Prostate gland (tissue), 2 donors: ENCODE data around the gene PDE11A. TPM values are rescaled to one million over a fixed set of nuclear protein-coding genes. Genes with fewer than 3 reads are reported as not detected.
"Not testable (repeated sequence)": the region's sequence is repeated elsewhere in the genome, so short reads cannot be mapped to it uniquely, and the experiment has no call there.

Experiments used
- DNase-seq: peaks from one replicate; pipeline ENCODE4 v3.0.0-alpha.2; 2019; ENCODE audit warnings: low spot score
- H3K27ac ChIP-seq, 2 donors: fragments of 200-600 bp; sonication (generic); 2 replicates each; pipeline ENCODE4 v1.5.1; 2017 to 2019
- H3K27me3 ChIP-seq: fragments of 200-600 bp; sonication (generic); replicated peaks from 2 replicates; pipeline ENCODE4 v1.5.1; 2019; ENCODE audit not compliant: insufficient read depth
- H3K36me3 ChIP-seq, 2 donors: fragments of 200-600 bp; sonication (generic); 1 replicate in 1 of 2; 2 replicates in 1 of 2; pipeline versions ENCODE4 v1.5.1 to v1.8.1; 2017 to 2019
- H3K4me1 ChIP-seq: fragments of 200-600 bp; sonication (generic); replicated peaks from 2 replicates; pipeline ENCODE4 v1.5.1; 2019
- H3K4me3 ChIP-seq, 2 donors: fragments of 200-600 bp; sonication (generic); 2 replicates each; pipeline ENCODE4 v1.5.1; 2017 to 2019
- H3K9me3 ChIP-seq: fragments of 200-600 bp; sonication (generic); 2 replicates; pipeline ENCODE4 v1.5.1; 2017
- CTCF ChIP-seq, 4 experiments: fragments of 200-600 bp in 2 of 4; fragments of 450-650 bp in 2 of 4; sonication (generic) in 2 of 4; IDR thresholded peaks; 1 replicate in 3 of 4; 2 replicates in 1 of 4; pipeline ENCODE4 v1.5.1; 2016 to 2019; ENCODE audit warnings: antibody characterized with exemption in 4 of 4, mild to moderate bottlenecking in 2 of 4, moderate library complexity in 2 of 4
- POLR2A ChIP-seq: fragments of 450-650 bp; IDR thresholded peaks from one replicate; pipeline ENCODE4 v1.6.1; 2016; ENCODE audit warnings: antibody characterized with exemption, mild to moderate bottlenecking
- POLR2AphosphoS5 ChIP-seq: sonication (generic); formaldehyde crosslinking; IDR thresholded peaks from one replicate; pipeline ENCODE4 v1.6.1; 2017; ENCODE audit warnings: antibody characterized with exemption
- WGBS: methylation state at CpG from one replicate; pipeline ENCODE4 v1.1.5; 2018; 5-methylcytosine and 5-hydroxymethylcytosine counted together
- intact Hi-C: fragments of 100-400 bp; cut with DNase I; formaldehyde crosslinking; loops from one replicate; pipeline ENCODE4 v1.14.2; 2022
- total RNA-seq, 2 donors: library from RNA; depleted of rRNA; stranded (reverse); fragments of >200 nt; gene quantifications; one replicate each; pipeline ENCODE4 v1.1.0, GENCODE V29; 2016

The PDE11A gene
- total RNA-seq, 2 donors from 2014 or later = 14.9 to 26.6 TPM

GRCh38 chr2:177799531-177799930 is 273.0 kb downstream of the PDE11A start:
- peaks cover 4% of the 10 kb centered on the region for H3K4me1 ChIP-seq
- H3K4me3 ChIP-seq = no peak overlapping the region
- H3K27me3 ChIP-seq = no peaks in the 10 kb centered on the region
- 14% methylated on average over 1 of the region's 1 CpG for WGBS
- intact Hi-C loops = loop anchor here (10.0 kb wide), 2 partner anchors 185 to 275 kb away; partner anchors contain the start of gene PDE11A
- no peak overlapping the region for H3K27ac ChIP-seq
- no peaks in the 10 kb centered on the region for H3K36me3 ChIP-seq
- H3K9me3 ChIP-seq = no peaks in the 10 kb centered on the region
- TF ChIP-seq POLR2AphosphoS5 = no peak
- no peak for TF ChIP-seq POLR2A
- TF ChIP-seq CTCF (IDR thresholded peaks at IDR 0.05) = peak in 3 of 4 experiments; percentile 25 to 42 (median 33)
- DNase-seq = no peak

- Histone ChIP-seq H3K27me3 (no peaks in the 10 kb centered on the region), H3K36me3 (no peaks in the 10 kb centered on the region), H3K4me3 (no peak overlapping the region), H3K27ac (peak overlapping the region in 1 of 2 donors; percentile 20), H3K4me1 (peaks cover 4% of the 10 kb centered on the region), H3K9me3 (no peaks in the 10 kb centered on the region)
- intact Hi-C loops = loop anchor here (10.0 kb wide), 2 partner anchors 187 to 277 kb away; partner anchors contain the start of gene PDE11A
- TF ChIP-seq POLR2AphosphoS5 = no peak
- TF ChIP-seq POLR2A = no peak
- TF ChIP-seq CTCF (IDR thresholded peaks at IDR 0.05) = no peak
- WGBS = 14% methylated on average over 1 of the region's 1 CpG
- DNase-seq = no peak
Observed at GRCh38 chr2:177797808-177798207, 274.8 kb downstream of the PDE11A start.

GRCh38 chr2:177796654-177797415 is 275.7 kb downstream of the PDE11A start:
- TF ChIP-seq POLR2AphosphoS5 = no peak
- TF ChIP-seq CTCF (IDR thresholded peaks at IDR 0.05) = no peak
- no peak for TF ChIP-seq POLR2A
- Histone ChIP-seq H3K36me3 (no peaks in the 10 kb centered on the region), H3K4me3 (no peak overlapping the region), H3K4me1 (peaks cover 4% of the 10 kb centered on the region), H3K9me3 (no peaks in the 10 kb centered on the region), H3K27ac (peak overlapping the region in 1 of 2 donors; percentile 35), H3K27me3 (no peaks in the 10 kb centered on the region)
- 36% methylated on average over 4 of the region's 4 CpGs for WGBS
- intact Hi-C loops = loop anchor here (10.0 kb wide), 2 partner anchors 188 to 278 kb away; partner anchors contain the start of gene PDE11A
- no peak for DNase-seq

GRCh38 chr2:177796011-177796410 is 276.6 kb downstream of the PDE11A start:
- peaks cover 4% of the 10 kb centered on the region for H3K4me1 ChIP-seq
- 87% methylated on average over 2 of the region's 2 CpGs for WGBS
- no peaks in the 10 kb centered on the region for H3K9me3 ChIP-seq
- H3K4me3 ChIP-seq = no peak overlapping the region
- no peaks in the 10 kb centered on the region for H3K27me3 ChIP-seq
- TF ChIP-seq POLR2AphosphoS5 (no peak), POLR2A (no peak), CTCF (IDR thresholded peaks at IDR 0.05) (no peak)
- intact Hi-C loops = loop anchor here (10.0 kb wide), 2 partner anchors 189 to 279 kb away; partner anchors contain the start of gene PDE11A
- DNase-seq = no peak
- no peaks in the 10 kb centered on the region for H3K36me3 ChIP-seq
- H3K27ac ChIP-seq = no peak overlapping the region

- 67% methylated on average over 6 of the region's 6 CpGs for WGBS
Observed at GRCh38 chr2:177785143-177785542, 287.4 kb downstream of the PDE11A start.

More at GRCh38 chr2:177785143-177785542, 287.4 kb downstream of the PDE11A start:
- intact Hi-C loops, H3K36me3 ChIP-seq, H3K27me3 ChIP-seq, H3K4me3 ChIP-seq, H3K9me3 ChIP-seq: not testable (repeated sequence)
- Histone ChIP-seq H3K27ac (peak overlapping the region; percentile 39 to 75), H3K4me1 (peaks cover 16% of the 10 kb centered on the region)
- peak; percentile 27 for DNase-seq
